ENCODE measurements around the gene APBA3.

Gene APBA3

DNA sequence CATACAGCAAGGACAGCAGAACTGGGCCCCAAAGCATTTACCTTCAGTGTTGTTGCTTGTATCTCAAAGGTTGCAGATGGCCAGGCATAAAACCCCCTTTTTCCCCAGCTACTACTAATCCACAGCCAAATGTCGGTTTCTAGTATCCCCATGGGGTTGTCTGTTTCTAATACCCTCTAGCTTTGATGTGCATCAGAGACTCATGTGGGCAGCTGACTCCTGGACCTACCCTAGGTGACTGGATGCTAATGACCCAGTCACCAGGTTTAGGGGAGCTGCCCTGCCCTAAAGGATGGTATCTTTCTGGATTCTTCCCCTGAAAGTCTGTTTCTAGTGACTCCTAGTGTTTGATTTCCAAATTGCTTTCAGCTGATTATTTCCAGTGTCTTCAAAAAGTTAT lies 29.4 kb downstream of the APBA3 start:
- TF ChIP-seq, protein P1, sequence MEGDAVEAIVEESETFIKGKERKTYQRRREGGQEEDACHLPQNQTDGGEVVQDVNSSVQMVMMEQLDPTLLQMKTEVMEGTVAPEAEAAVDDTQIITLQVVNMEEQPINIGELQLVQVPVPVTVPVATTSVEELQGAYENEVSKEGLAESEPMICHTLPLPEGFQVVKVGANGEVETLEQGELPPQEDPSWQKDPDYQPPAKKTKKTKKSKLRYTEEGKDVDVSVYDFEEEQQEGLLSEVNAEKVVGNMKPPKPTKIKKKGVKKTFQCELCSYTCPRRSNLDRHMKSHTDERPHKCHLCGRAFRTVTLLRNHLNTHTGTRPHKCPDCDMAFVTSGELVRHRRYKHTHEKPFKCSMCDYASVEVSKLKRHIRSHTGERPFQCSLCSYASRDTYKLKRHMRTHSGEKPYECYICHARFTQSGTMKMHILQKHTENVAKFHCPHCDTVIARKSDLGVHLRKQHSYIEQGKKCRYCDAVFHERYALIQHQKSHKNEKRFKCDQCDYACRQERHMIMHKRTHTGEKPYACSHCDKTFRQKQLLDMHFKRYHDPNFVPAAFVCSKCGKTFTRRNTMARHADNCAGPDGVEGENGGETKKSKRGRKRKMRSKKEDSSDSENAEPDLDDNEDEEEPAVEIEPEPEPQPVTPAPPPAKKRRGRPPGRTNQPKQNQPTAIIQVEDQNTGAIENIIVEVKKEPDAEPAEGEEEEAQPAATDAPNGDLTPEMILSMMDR (IDR thresholded peaks at IDR 0.05; ENCODE audit: low read depth, low read length), result no peak

DNA sequence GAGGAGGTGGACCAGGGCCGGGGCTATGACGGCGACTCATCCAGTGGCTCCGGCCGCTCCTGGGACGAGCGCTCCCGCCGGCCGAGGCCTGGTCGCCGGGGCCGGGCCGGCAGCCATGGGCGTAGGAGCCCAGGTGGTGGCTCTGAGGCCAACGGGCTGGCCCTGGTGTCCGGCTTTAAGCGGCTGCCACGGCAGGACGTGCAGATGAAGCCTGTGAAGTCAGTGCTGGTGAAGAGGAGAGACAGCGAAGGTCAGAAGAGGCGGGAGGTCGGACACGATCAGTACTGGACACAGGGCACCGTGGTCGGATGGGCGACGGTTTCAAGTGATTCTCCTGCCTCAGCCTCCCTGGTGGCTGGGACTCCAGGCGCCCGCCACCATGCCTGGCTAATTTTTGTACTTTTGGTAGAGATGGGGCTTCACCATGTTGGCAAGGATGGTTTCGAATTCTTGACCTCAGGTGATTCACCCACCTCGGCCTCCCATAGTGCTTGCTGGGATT lies 31.0 kb downstream of the APBA3 start:
- TF ChIP-seq, protein P1 (IDR thresholded peaks at IDR 0.05; ENCODE audit: low read depth, low read length), result no peak
- no peak overlapping the region for H3K4me3 ChIP-seq (ENCODE audit: low read depth, low read length)

More for the DNA sequence above, 29.4 kb downstream of the APBA3 start:
- no peak overlapping the region for H3K4me3 ChIP-seq (ENCODE audit: low read depth, low read length)

GRCh38 chr19:3725640-3726310 lies 35.7 kb downstream of the APBA3 start:
- no peak overlapping the region for H3K4me3 ChIP-seq (ENCODE audit: low read depth, low read length)
- TF ChIP-seq, protein P1 (IDR thresholded peaks at IDR 0.05; ENCODE audit: low read depth, low read length), result no peak

DNA sequence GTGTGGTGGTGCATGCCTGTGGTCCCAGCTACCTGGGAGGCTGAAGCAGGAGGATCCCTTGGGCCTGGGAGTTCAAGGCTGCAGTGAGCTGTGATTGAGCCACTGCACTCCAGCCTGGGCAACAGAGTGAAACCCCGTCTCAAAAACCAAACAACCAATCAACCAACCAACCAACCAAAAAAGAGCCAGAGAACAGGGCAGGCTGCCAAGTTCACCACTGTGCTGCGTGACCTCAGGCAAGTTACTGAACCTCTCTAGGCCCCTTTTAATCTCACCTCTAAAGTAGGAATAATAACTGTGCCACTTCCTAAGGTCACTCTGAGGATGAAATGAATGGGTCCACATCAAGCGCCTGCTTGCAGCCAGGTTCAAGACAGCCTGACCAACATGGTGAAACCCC lies 36.4 kb downstream of the APBA3 start:
- TF ChIP-seq, protein P1 (IDR thresholded peaks at IDR 0.05; ENCODE audit: low read depth, low read length), result no peak
- no peak overlapping the region for H3K4me3 ChIP-seq (ENCODE audit: low read depth, low read length)

- TF ChIP-seq, protein P1 (IDR thresholded peaks at IDR 0.05; ENCODE audit: low read depth, low read length), result no peak
- no peak overlapping the region for H3K4me3 ChIP-seq (ENCODE audit: low read depth, low read length)
Observed at GRCh38 chr19:3723883-3724282, 37.6 kb downstream of the APBA3 start.

- no peak overlapping the region for H3K4me3 ChIP-seq (ENCODE audit: low read depth, low read length)
Observed at GRCh38 chr19:3723110-3723488, 38.4 kb downstream of the APBA3 start.

More at GRCh38 chr19:3723110-3723488, 38.4 kb downstream of the APBA3 start:
- TF ChIP-seq, protein P1 (IDR thresholded peaks at IDR 0.05; ENCODE audit: low read depth, low read length), result no peak

All from WI38 (cell line).